HepG2 (cell line): ENCODE data around the gene JAM2. TPM values are rescaled to one million over a fixed set of nuclear protein-coding genes. Genes with fewer than 3 reads are reported as not detected.

Experiments used
- ATAC-seq: fragments of 200-7000 bp; cut with Tn5 transposase; 3 replicates; pipeline ENCODE4 v1.9.1; 2020; ENCODE audit warnings: mild to moderate bottlenecking, moderate library complexity
- BruUV-seq: library from RNA; stranded (reverse); fragments of 400-500 nt; replicated peaks from 2 replicates; lab custom pipeline; 2021; lab: Mats Ljungman, UMichigan
- CTCF ChIA-PET: fragments of 300-600 bp; formaldehyde crosslinking; extraction: SDS; loops from one replicate; lab custom pipeline; 2021; ENCODE audit warnings: low total read pairs, inconsistent platforms, low intra/inter-chr PET ratio; lab: Yijun Ruan, JAX
- POLR2A ChIA-PET: fragments of 350-600 bp; sonication (Branson Sonifier 250); formaldehyde crosslinking; loops from one replicate; lab custom pipeline; 2020; ENCODE audit warnings: antibody characterized with exemption, inconsistent platforms; lab: Yijun Ruan, JAX
- DNase-seq: peaks from one replicate; pipeline ENCODE4 v3.0.0-alpha.2; 2015; ENCODE audit warnings: low spot score
- FAIRE-seq: peaks from 3 replicates; lab custom pipeline; 2011; peaks lifted over from hg19 to GRCh38; lab: Jason Lieb, UNC
- H2AFZ ChIP-seq: one replicate; pipeline ENCODE4 v1.6.1; 2011; ENCODE audit warnings: low read length, inconsistent platforms
- H3K27ac ChIP-seq: fragments of 300-600 bp; 3 replicates; pipeline ENCODE4 v1.8.0; 2011; ENCODE audit warnings: mixed run types, mild to moderate bottlenecking, mixed read lengths, low read length, inconsistent platforms; ENCODE audit not compliant: insufficient read depth; ENCODE audit errors: extremely low read length
- H3K27me3 ChIP-seq, 2 experiments: fragments of 200-600 bp in 1 of 2; 2 replicates in 1 of 2; 3 replicates in 1 of 2; pipeline versions ENCODE4 v1.6.0 to v1.8.0; 2011; ENCODE audit warnings: low read length in 2 of 2, mild to moderate bottlenecking in 2 of 2, moderate library complexity in 2 of 2, inconsistent platforms in 1 of 2; ENCODE audit not compliant: insufficient read depth in 2 of 2, control insufficient read depth in 1 of 2
- H3K36me3 ChIP-seq, 2 experiments: fragments of 200-600 bp in 1 of 2; replicated peaks in 1 of 2; 2 replicates in 1 of 2; 3 replicates in 1 of 2; pipeline versions ENCODE4 v1.5.1 to v1.8.0; 2011; ENCODE audit warnings: low read length in 2 of 2, inconsistent platforms in 1 of 2; ENCODE audit not compliant: insufficient read depth in 2 of 2, control insufficient read depth in 1 of 2
- H3K4me1 ChIP-seq: 2 replicates; pipeline ENCODE4 v1.5.1; 2012; ENCODE audit warnings: low read length, inconsistent platforms; ENCODE audit not compliant: insufficient read depth
- H3K4me2 ChIP-seq: 2 replicates; pipeline ENCODE4 v1.6.0; 2011; ENCODE audit warnings: low read depth, low read length, inconsistent platforms
- H3K4me3 ChIP-seq, 3 experiments: fragments of 200-600 bp in 1 of 3; sonication (generic), shearing (Covaris generic) in 1 of 3; replicated peaks in 1 of 3; 2 replicates each; pipeline ENCODE4 v1.5.1; 2011 to 2016; ENCODE audit warnings: low read length in 3 of 3, inconsistent platforms in 2 of 3, low read depth in 2 of 3, mild to moderate bottlenecking in 2 of 3, control low read depth in 1 of 3, mixed read lengths in 1 of 3; ENCODE audit not compliant: insufficient read depth in 1 of 3
- H3K79me2 ChIP-seq: one replicate; pipeline ENCODE4 v1.6.1; 2011; ENCODE audit warnings: low read length, inconsistent platforms; ENCODE audit not compliant: insufficient read depth
- H3K9ac ChIP-seq: 2 replicates; pipeline ENCODE4 v1.6.0; 2011; ENCODE audit warnings: mild to moderate bottlenecking, low read depth, low read length, inconsistent platforms; ENCODE audit not compliant: insufficient read depth
- H3K9me3 ChIP-seq: 2 replicates; pipeline ENCODE4 v1.5.1; 2012; ENCODE audit warnings: mild to moderate bottlenecking, low read length
- H4K20me1 ChIP-seq: 2 replicates; pipeline ENCODE4 v1.6.0; 2011; ENCODE audit warnings: inconsistent platforms, mild to moderate bottlenecking, low read length, moderate library complexity; ENCODE audit not compliant: insufficient read depth
- GATAD1 ChIP-seq: IDR thresholded peaks from 2 replicates; pipeline ENCODE4 v1.6.1; 2016; ENCODE audit warnings: missing genetic modification reagents, missing compliant biosample characterization
- HDAC6 ChIP-seq: fragments of 200-600 bp; sonication (generic); IDR thresholded peaks from 2 replicates; pipeline ENCODE4 v1.7.0; 2017; ENCODE audit warnings: mild to moderate bottlenecking, antibody characterized with exemption, low read length, low read depth
- JUNB ChIP-seq: sonication (generic); formaldehyde crosslinking; IDR thresholded peaks from 2 replicates; pipeline ENCODE4 v1.8.0; 2022; ENCODE audit warnings: missing genetic modification reagents, mild to moderate bottlenecking, borderline replicate concordance
- POGZ ChIP-seq: sonication (generic); formaldehyde crosslinking; IDR thresholded peaks from 2 replicates; pipeline ENCODE4 v1.4.0; 2020; ENCODE audit warnings: mild to moderate bottlenecking, missing genetic modification reagents
- RELA ChIP-seq: sonication (generic); formaldehyde crosslinking; IDR thresholded peaks from 2 replicates; pipeline ENCODE4 v1.4.0; 2020; ENCODE audit warnings: missing genetic modification reagents
- THYN1 ChIP-seq: sonication (generic); formaldehyde crosslinking; IDR thresholded peaks from 2 replicates; pipeline ENCODE4 v1.8.1; 2023; ENCODE audit warnings: low read depth, mild to moderate bottlenecking, moderate library complexity, missing genetic modification reagents, borderline replicate concordance
- ZBTB42 ChIP-seq: sonication (generic); formaldehyde crosslinking; IDR thresholded peaks from 2 replicates; pipeline ENCODE4 v1.5.0; 2020; ENCODE audit warnings: mild to moderate bottlenecking, missing genetic modification reagents
- ZNF503 ChIP-seq: sonication (generic); formaldehyde crosslinking; IDR thresholded peaks from 2 replicates; pipeline ENCODE4 v1.4.0; 2020; ENCODE audit warnings: missing genetic modification reagents
- ZXDC ChIP-seq: sonication (generic); formaldehyde crosslinking; IDR thresholded peaks from 2 replicates; pipeline ENCODE4 v1.5.0; 2020; ENCODE audit warnings: mild to moderate bottlenecking, missing genetic modification reagents
- WGBS: methylation state at CpG from one replicate; pipeline ENCODE4 v1.1.6; 2017; ENCODE audit warnings: low lambda C conversion rate; 5-methylcytosine and 5-hydroxymethylcytosine counted together
- in situ Hi-C: cut with HindIII; loops from 2 replicates; pipeline ENCODE4 v1.10.0; 2017; ENCODE audit warnings: low pct_unique_long_range_greater_than_20kb; ENCODE audit not compliant: extremely low pct_ligation_motif_present
- intact Hi-C: fragments of 100-400 bp; cut with micrococcal nuclease; formaldehyde crosslinking; loops from one replicate; pipeline ENCODE4 v1.10.0; 2022; ENCODE audit not compliant: unreplicated experiment
- polyA plus RNA-seq, 8 experiments: library from polyadenylated mRNA; depleted of rRNA in 3 of 8; stranded (reverse) in 7 of 8; unstranded in 1 of 8; fragments of >200 nt; fragmentation: Illumina TruSeq in 4 of 8; extraction: Trizol in 4 of 8; gene quantifications; 2 replicates each; pipeline versions ENCODE4 v1.2.1 to v1.2.3, GENCODE V29; 2011 to 2016; ENCODE audit warnings: low read depth in 4 of 8, missing spikeins in 1 of 8, mixed read lengths in 1 of 8; ENCODE audit not compliant: insufficient read depth in 1 of 8
- total RNA-seq, 5 experiments: library from RNA; depleted of rRNA; stranded (reverse); fragments of >200 nt; fragmentation: Illumina TruSeq; extraction: Trizol; gene quantifications; 2 replicates each; pipeline ENCODE4 v1.2.3, GENCODE V29; 2016; ENCODE audit warnings: low read depth in 1 of 5

JAM2 gene
- total and polyA plus RNA-seq, 2 of the 13 experiments (the other 11 are each of a cell fraction or from before 2014, with no cell fraction given): 0.07 TPM; not detected in 1

GRCh38 chr21:25742900-25743299 lies 103.8 kb downstream of the JAM2 start:
- Histone ChIP-seq H3K79me2 (peaks cover 19% of the 10 kb centered on the region), H3K27me3 (no peaks in the 10 kb centered on the region), H4K20me1 (no peaks in the 10 kb centered on the region), H2AFZ (no peak overlapping the region), H3K9me3 (no peaks in the 10 kb centered on the region), H3K27ac (no peak overlapping the region), H3K4me3 (no peak overlapping the region), H3K36me3 (peaks cover 0 to 13% of the 10 kb centered on the region in 2 experiments; a peak in 3 of 5 replicates), H3K4me1 (no peaks in the 10 kb centered on the region), H3K9ac (no peak overlapping the region), H3K4me2 (no peak overlapping the region)
- ATAC-seq (no peak), DNase-seq (no peak), FAIRE-seq (no peak)
- intact Hi-C loops: no loop called here
- BruUV-seq: no TSS peak
- 100% methylated on average over 2 of the region's 3 CpGs for WGBS
- in situ Hi-C loops: no loop called here
- TF ChIP-seq HDAC6 (no peak), JUNB (CRISPR knock-in tag) (no peak), ZXDC (no peak), THYN1 (CRISPR knock-in tag) (no peak), ZNF503 (CRISPR knock-in tag) (no peak), RELA (CRISPR knock-in tag) (no peak), POGZ (CRISPR knock-in tag) (no peak), ZBTB42 (CRISPR knock-in tag) (no peak), GATAD1 (no peak)
- POLR2A ChIA-PET: no interaction called here
- CTCF ChIA-PET: no interaction called here
